HepG2 (cell line): ENCODE measurements around the gene MXRA8. TPM values are rescaled to one million over a fixed set of nuclear protein-coding genes. Genes with fewer than 3 reads are reported as not detected.

Experiments used
- ATAC-seq: fragments of 200-7000 bp; cut with Tn5 transposase; 3 replicates; pipeline ENCODE4 v1.9.1; 2020; ENCODE audit warnings: mild to moderate bottlenecking, moderate library complexity
- BruUV-seq: library from RNA; stranded (reverse); fragments of 400-500 nt; replicated peaks from 2 replicates; lab custom pipeline; 2021; lab: Mats Ljungman, UMichigan
- CTCF ChIA-PET: fragments of 300-600 bp; formaldehyde crosslinking; extraction: SDS; loops from one replicate; lab custom pipeline; 2021; ENCODE audit warnings: low total read pairs, inconsistent platforms, low intra/inter-chr PET ratio; lab: Yijun Ruan, JAX
- POLR2A ChIA-PET: fragments of 350-600 bp; sonication (Branson Sonifier 250); formaldehyde crosslinking; loops from one replicate; lab custom pipeline; 2020; ENCODE audit warnings: antibody characterized with exemption, inconsistent platforms; lab: Yijun Ruan, JAX
- DNase-seq: peaks from one replicate; pipeline ENCODE4 v3.0.0-alpha.2; 2015; ENCODE audit warnings: low spot score
- FAIRE-seq: peaks from 3 replicates; lab custom pipeline; 2011; peaks lifted over from hg19 to GRCh38; lab: Jason Lieb, UNC
- H2AFZ ChIP-seq: one replicate; pipeline ENCODE4 v1.6.1; 2011; ENCODE audit warnings: low read length, inconsistent platforms
- H3K27ac ChIP-seq: fragments of 300-600 bp; 3 replicates; pipeline ENCODE4 v1.8.0; 2011; ENCODE audit warnings: mixed run types, mild to moderate bottlenecking, mixed read lengths, low read length, inconsistent platforms; ENCODE audit not compliant: insufficient read depth; ENCODE audit errors: extremely low read length
- H3K27me3 ChIP-seq, 2 experiments: fragments of 200-600 bp in 1 of 2; 2 replicates in 1 of 2; 3 replicates in 1 of 2; pipeline versions ENCODE4 v1.6.0 to v1.8.0; 2011; ENCODE audit warnings: low read length in 2 of 2, mild to moderate bottlenecking in 2 of 2, moderate library complexity in 2 of 2, inconsistent platforms in 1 of 2; ENCODE audit not compliant: insufficient read depth in 2 of 2, control insufficient read depth in 1 of 2
- H3K36me3 ChIP-seq, 2 experiments: fragments of 200-600 bp in 1 of 2; replicated peaks in 1 of 2; 2 replicates in 1 of 2; 3 replicates in 1 of 2; pipeline versions ENCODE4 v1.5.1 to v1.8.0; 2011; ENCODE audit warnings: low read length in 2 of 2, inconsistent platforms in 1 of 2; ENCODE audit not compliant: insufficient read depth in 2 of 2, control insufficient read depth in 1 of 2
- H3K4me1 ChIP-seq: 2 replicates; pipeline ENCODE4 v1.5.1; 2012; ENCODE audit warnings: low read length, inconsistent platforms; ENCODE audit not compliant: insufficient read depth
- H3K4me2 ChIP-seq: 2 replicates; pipeline ENCODE4 v1.6.0; 2011; ENCODE audit warnings: low read depth, low read length, inconsistent platforms
- H3K4me3 ChIP-seq, 3 experiments: fragments of 200-600 bp in 1 of 3; sonication (generic), shearing (Covaris generic) in 1 of 3; replicated peaks in 1 of 3; 2 replicates each; pipeline ENCODE4 v1.5.1; 2011 to 2016; ENCODE audit warnings: low read length in 3 of 3, inconsistent platforms in 2 of 3, low read depth in 2 of 3, mild to moderate bottlenecking in 2 of 3, control low read depth in 1 of 3, mixed read lengths in 1 of 3; ENCODE audit not compliant: insufficient read depth in 1 of 3
- H3K79me2 ChIP-seq: one replicate; pipeline ENCODE4 v1.6.1; 2011; ENCODE audit warnings: low read length, inconsistent platforms; ENCODE audit not compliant: insufficient read depth
- H3K9ac ChIP-seq: 2 replicates; pipeline ENCODE4 v1.6.0; 2011; ENCODE audit warnings: mild to moderate bottlenecking, low read depth, low read length, inconsistent platforms; ENCODE audit not compliant: insufficient read depth
- H3K9me3 ChIP-seq: 2 replicates; pipeline ENCODE4 v1.5.1; 2012; ENCODE audit warnings: mild to moderate bottlenecking, low read length
- H4K20me1 ChIP-seq: 2 replicates; pipeline ENCODE4 v1.6.0; 2011; ENCODE audit warnings: inconsistent platforms, mild to moderate bottlenecking, low read length, moderate library complexity; ENCODE audit not compliant: insufficient read depth
- FLYWCH1 ChIP-seq: sonication (generic); formaldehyde crosslinking; IDR thresholded peaks from 2 replicates; pipeline ENCODE4 v1.8.1; 2023; ENCODE audit warnings: mild to moderate bottlenecking, missing genetic modification reagents
- UBTF ChIP-seq: sonication (generic); formaldehyde crosslinking; IDR thresholded peaks from 2 replicates; pipeline ENCODE4 v1.4.0; 2020; ENCODE audit warnings: mild to moderate bottlenecking, missing genetic modification reagents
- ZC3H13 ChIP-seq: sonication (generic); formaldehyde crosslinking; IDR thresholded peaks from 2 replicates; pipeline ENCODE4 v1.8.1; 2023; ENCODE audit warnings: mild to moderate bottlenecking, missing genetic modification reagents, moderate library complexity
- ZFX ChIP-seq: sonication (generic); formaldehyde crosslinking; IDR thresholded peaks from 2 replicates; pipeline ENCODE4 v1.4.0; 2020; ENCODE audit warnings: mild to moderate bottlenecking, low read depth, missing genetic modification reagents, moderate library complexity
- ZFYVE20 ChIP-seq: sonication (generic); formaldehyde crosslinking; IDR thresholded peaks from 2 replicates; pipeline ENCODE4 v1.8.0; 2023; ENCODE audit warnings: low read depth, mild to moderate bottlenecking, moderate library complexity, missing genetic modification reagents, borderline replicate concordance
- ZKSCAN8 ChIP-seq: IDR thresholded peaks from 2 replicates; pipeline ENCODE4 v1.6.1; 2016; ENCODE audit warnings: borderline replicate concordance, missing genetic modification reagents, missing compliant biosample characterization
- ZMYM3 ChIP-seq: sonication (generic); formaldehyde crosslinking; IDR thresholded peaks from 2 replicates; pipeline ENCODE4 v1.5.1; 2020; ENCODE audit warnings: mild to moderate bottlenecking, missing genetic modification reagents
- ZNF432 ChIP-seq: sonication (generic); formaldehyde crosslinking; IDR thresholded peaks from 2 replicates; pipeline ENCODE4 v1.5.0; 2020; ENCODE audit warnings: missing genetic modification reagents, mild to moderate bottlenecking, borderline replicate concordance
- ZNF547 ChIP-seq: sonication (generic); formaldehyde crosslinking; IDR thresholded peaks from 2 replicates; pipeline ENCODE4 v1.5.1; 2020; ENCODE audit warnings: mild to moderate bottlenecking, missing genetic modification reagents
- ZNF557 ChIP-seq: sonication (generic); formaldehyde crosslinking; IDR thresholded peaks from 2 replicates; pipeline ENCODE4 v1.4.0; 2020; ENCODE audit warnings: missing genetic modification reagents
- ZNF761 ChIP-seq: sonication (generic); formaldehyde crosslinking; conservative IDR thresholded peaks from 2 replicates; pipeline ENCODE4 v1.4.0; 2020; ENCODE audit warnings: mild to moderate bottlenecking, missing genetic modification reagents
- ZNF800 ChIP-seq: sonication (generic); formaldehyde crosslinking; IDR thresholded peaks from 2 replicates; pipeline ENCODE4 v1.4.0; 2020; ENCODE audit warnings: missing genetic modification reagents
- ZSCAN25 ChIP-seq: sonication (generic); formaldehyde crosslinking; IDR thresholded peaks from 2 replicates; pipeline ENCODE4 v1.8.0; 2022; ENCODE audit warnings: mild to moderate bottlenecking, missing genetic modification reagents
- WGBS: methylation state at CpG from one replicate; pipeline ENCODE4 v1.1.6; 2017; ENCODE audit warnings: low lambda C conversion rate; 5-methylcytosine and 5-hydroxymethylcytosine counted together
- in situ Hi-C: cut with HindIII; loops from 2 replicates; pipeline ENCODE4 v1.10.0; 2017; ENCODE audit warnings: low pct_unique_long_range_greater_than_20kb; ENCODE audit not compliant: extremely low pct_ligation_motif_present
- intact Hi-C: fragments of 100-400 bp; cut with micrococcal nuclease; formaldehyde crosslinking; loops from one replicate; pipeline ENCODE4 v1.10.0; 2022; ENCODE audit not compliant: unreplicated experiment
- polyA plus RNA-seq, 8 experiments: library from polyadenylated mRNA; depleted of rRNA in 3 of 8; stranded (reverse) in 7 of 8; unstranded in 1 of 8; fragments of >200 nt; fragmentation: Illumina TruSeq in 4 of 8; extraction: Trizol in 4 of 8; gene quantifications; 2 replicates each; pipeline versions ENCODE4 v1.2.1 to v1.2.3, GENCODE V29; 2011 to 2016; ENCODE audit warnings: low read depth in 4 of 8, missing spikeins in 1 of 8, mixed read lengths in 1 of 8; ENCODE audit not compliant: insufficient read depth in 1 of 8
- total RNA-seq, 5 experiments: library from RNA; depleted of rRNA; stranded (reverse); fragments of >200 nt; fragmentation: Illumina TruSeq; extraction: Trizol; gene quantifications; 2 replicates each; pipeline ENCODE4 v1.2.3, GENCODE V29; 2016; ENCODE audit warnings: low read depth in 1 of 5
- TF ChIP-seq, protein P1 (sequence below): sonication (generic); formaldehyde crosslinking; IDR thresholded peaks from 2 replicates; pipeline ENCODE4 v1.5.0; 2020; ENCODE audit warnings: missing genetic modification reagents
- TF ChIP-seq, protein P2 (sequence below): sonication (generic); formaldehyde crosslinking; IDR thresholded peaks from 2 replicates; pipeline ENCODE4 v1.5.0; 2020; ENCODE audit warnings: mild to moderate bottlenecking, low read depth, missing genetic modification reagents, borderline replicate concordance
- TF ChIP-seq, protein P3 (sequence below): sonication (generic); IDR thresholded peaks from 2 replicates; pipeline ENCODE4 v1.6.1; 2016; ENCODE audit warnings: low read depth, borderline replicate concordance

MXRA8 gene
- total and polyA plus RNA-seq, 2 of the 13 experiments (the other 11 are each of a cell fraction or from before 2014, with no cell fraction given), result 19.8 to 44.8 TPM

DNA sequence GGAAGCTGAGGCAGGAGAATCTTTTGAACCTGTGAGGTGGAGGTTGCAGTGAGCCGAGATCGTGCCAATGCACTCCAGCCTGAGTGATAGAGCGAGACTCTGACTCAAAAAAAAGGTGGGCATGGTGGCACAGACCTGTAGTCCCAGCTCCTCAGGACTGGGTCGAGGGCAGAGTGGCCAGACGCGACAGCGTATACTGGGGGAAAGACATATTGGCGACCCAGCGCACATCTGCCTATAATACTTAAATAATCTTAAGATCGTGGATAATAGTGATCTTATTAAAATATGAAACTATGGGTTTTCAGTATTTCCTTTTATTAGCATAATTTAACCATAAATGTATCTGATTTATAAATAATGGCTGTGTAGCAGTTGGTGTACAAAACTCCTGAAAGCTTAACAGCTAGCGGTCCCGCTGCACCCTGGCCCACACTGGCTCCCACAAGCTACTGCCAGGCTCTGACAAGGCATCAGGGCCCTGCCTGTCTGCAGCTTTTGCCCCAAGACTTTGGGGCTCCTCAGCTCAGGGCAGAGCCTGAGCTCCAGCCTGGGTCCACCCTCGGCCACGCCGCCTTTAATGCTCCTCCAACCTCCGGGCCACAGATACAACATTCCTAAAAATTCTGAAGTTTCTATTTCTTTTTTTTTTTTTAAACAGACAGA lies 19.3 kb upstream of the MXRA8 start:
- Histone ChIP-seq H3K9me3 (no peaks in the 10 kb centered on the region), H3K9ac (no peak overlapping the region), H3K27ac (no peak overlapping the region), H3K36me3 (peaks cover 0 to 2% of the 10 kb centered on the region in 2 experiments; a peak in 1 of 5 replicates), H3K27me3 (no peaks in the 10 kb centered on the region; a peak in 1 of 5 replicates), H3K4me1 (peaks cover 31% of the 10 kb centered on the region), H3K4me3 (no peak overlapping the region), H3K79me2 (peaks cover 16% of the 10 kb centered on the region), H2AFZ (no peak overlapping the region), H4K20me1 (no peaks in the 10 kb centered on the region), H3K4me2 (no peak overlapping the region)
- 95% methylated on average over 16 of the region's 16 CpGs for WGBS
- ATAC-seq (no peak), FAIRE-seq (no peak), DNase-seq (no peak)
- in situ Hi-C loops (no loop called here), intact Hi-C loops (loop anchor here (2.0 kb wide), 1 partner anchor 21 kb away; the partner anchor contains the start of gene CCNL2)
- no TSS peak for BruUV-seq
- POLR2A ChIA-PET, result interaction anchor here (2.5 to 3.2 kb wide), 2 partner anchors 22 to 28 kb away, joined by 15 to 32 read pairs; partner anchors contain the start of genes CCNL2 and MRPL20
- CTCF ChIA-PET, result no interaction called here
- TF ChIP-seq ZFX (CRISPR knock-in tag) (no peak), ZNF761 (no peak), ZNF432 (CRISPR knock-in tag) (no peak), FLYWCH1 (CRISPR knock-in tag) (no peak), ZC3H13 (CRISPR knock-in tag) (no peak), ZNF547 (CRISPR knock-in tag) (no peak), ZNF557 (CRISPR knock-in tag) (no peak), ZNF800 (CRISPR knock-in tag) (no peak), UBTF (no peak), ZSCAN25 (no peak), ZFYVE20 (CRISPR knock-in tag) (no peak), ZMYM3 (no peak), ZKSCAN8 (no peak)
- TF ChIP-seq, protein P1, sequence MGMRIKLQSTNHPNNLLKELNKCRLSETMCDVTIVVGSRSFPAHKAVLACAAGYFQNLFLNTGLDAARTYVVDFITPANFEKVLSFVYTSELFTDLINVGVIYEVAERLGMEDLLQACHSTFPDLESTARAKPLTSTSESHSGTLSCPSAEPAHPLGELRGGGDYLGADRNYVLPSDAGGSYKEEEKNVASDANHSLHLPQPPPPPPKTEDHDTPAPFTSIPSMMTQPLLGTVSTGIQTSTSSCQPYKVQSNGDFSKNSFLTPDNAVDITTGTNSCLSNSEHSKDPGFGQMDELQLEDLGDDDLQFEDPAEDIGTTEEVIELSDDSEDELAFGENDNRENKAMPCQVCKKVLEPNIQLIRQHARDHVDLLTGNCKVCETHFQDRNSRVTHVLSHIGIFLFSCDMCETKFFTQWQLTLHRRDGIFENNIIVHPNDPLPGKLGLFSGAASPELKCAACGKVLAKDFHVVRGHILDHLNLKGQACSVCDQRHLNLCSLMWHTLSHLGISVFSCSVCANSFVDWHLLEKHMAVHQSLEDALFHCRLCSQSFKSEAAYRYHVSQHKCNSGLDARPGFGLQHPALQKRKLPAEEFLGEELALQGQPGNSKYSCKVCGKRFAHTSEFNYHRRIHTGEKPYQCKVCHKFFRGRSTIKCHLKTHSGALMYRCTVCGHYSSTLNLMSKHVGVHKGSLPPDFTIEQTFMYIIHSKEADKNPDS (CRISPR knock-in tag), result no peak
- TF ChIP-seq, protein P2, sequence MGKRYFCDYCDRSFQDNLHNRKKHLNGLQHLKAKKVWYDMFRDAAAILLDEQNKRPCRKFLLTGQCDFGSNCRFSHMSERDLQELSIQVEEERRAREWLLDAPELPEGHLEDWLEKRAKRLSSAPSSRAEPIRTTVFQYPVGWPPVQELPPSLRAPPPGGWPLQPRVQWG (CRISPR knock-in tag), result no peak
- TF ChIP-seq, protein P3, sequence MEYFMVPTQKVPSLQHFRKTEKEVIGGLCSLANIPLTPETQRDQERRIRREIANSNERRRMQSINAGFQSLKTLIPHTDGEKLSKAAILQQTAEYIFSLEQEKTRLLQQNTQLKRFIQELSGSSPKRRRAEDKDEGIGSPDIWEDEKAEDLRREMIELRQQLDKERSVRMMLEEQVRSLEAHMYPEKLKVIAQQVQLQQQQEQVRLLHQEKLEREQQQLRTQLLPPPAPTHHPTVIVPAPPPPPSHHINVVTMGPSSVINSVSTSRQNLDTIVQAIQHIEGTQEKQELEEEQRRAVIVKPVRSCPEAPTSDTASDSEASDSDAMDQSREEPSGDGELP, result no peak
